Esophagus muscularis mucosa (tissue), 4 donors: Measurements from ENCODE around the gene EMD. TPM values are rescaled to one million over a fixed set of nuclear protein-coding genes. Genes with fewer than 3 reads are reported as not detected.

Experiments
- DNase-seq: peaks from one replicate; pipeline ENCODE4 v3.0.0-alpha.2; 2017; ENCODE audit errors: extremely low spot score
- H3K27ac ChIP-seq, 4 donors: fragments of 200-600 bp; sonication (generic); replicated peaks in 1 of 4; 1 replicate in 3 of 4; 2 replicates in 1 of 4; pipeline ENCODE4 v1.5.1; 2016 to 2019; ENCODE audit warnings: mild to moderate bottlenecking in 1 of 4
- H3K27me3 ChIP-seq, 4 donors: fragments of 200-600 bp; sonication (generic); one replicate each; pipeline versions ENCODE4 v1.5.1 to v1.6.0; 2016 to 2019
- H3K36me3 ChIP-seq, 4 donors: fragments of 200-600 bp; sonication (generic); one replicate each; pipeline ENCODE4 v1.5.1; 2016 to 2019
- H3K4me1 ChIP-seq, 4 donors: fragments of 200-600 bp; sonication (generic); one replicate each; pipeline ENCODE4 v1.5.1; 2016 to 2019
- H3K4me3 ChIP-seq, 4 donors: fragments of 200-600 bp; sonication (generic); 1 replicate in 2 of 4; 2 replicates in 2 of 4; pipeline ENCODE4 v1.5.1; 2016 to 2019; ENCODE audit warnings: mild to moderate bottlenecking in 4 of 4, moderate library complexity in 1 of 4
- H3K9me3 ChIP-seq, 4 donors: fragments of 200-600 bp; sonication (generic); 1 replicate in 3 of 4; 2 replicates in 1 of 4; pipeline ENCODE4 v1.5.1; 2016 to 2019
- CTCF ChIP-seq, 3 experiments: fragments of 200-600 bp in 2 of 3; fragments of 450-650 bp in 1 of 3; sonication (generic) in 2 of 3; IDR thresholded peaks; one replicate each; pipeline ENCODE4 v1.5.1; 2017 to 2019; ENCODE audit warnings: antibody characterized with exemption in 3 of 3, mild to moderate bottlenecking in 2 of 3, moderate library complexity in 1 of 3
- EP300 ChIP-seq: sonication (generic); formaldehyde crosslinking; IDR thresholded peaks from one replicate; pipeline ENCODE4 v1.6.1; 2017; ENCODE audit warnings: antibody characterized with exemption
- POLR2A ChIP-seq: fragments of 450-650 bp; IDR thresholded peaks from one replicate; pipeline ENCODE4 v1.6.1; 2017; ENCODE audit warnings: antibody characterized with exemption, moderate library complexity, mild to moderate bottlenecking, low read depth
- POLR2AphosphoS5 ChIP-seq, 2 donors: sonication (generic); formaldehyde crosslinking; IDR thresholded peaks; one replicate each; pipeline ENCODE4 v1.6.1; 2017; ENCODE audit warnings: antibody characterized with exemption in 2 of 2
- WGBS: methylation state at CpG from one replicate; pipeline ENCODE4 v1.1.5; 2018; 5-methylcytosine and 5-hydroxymethylcytosine counted together
- intact Hi-C: fragments of 100-400 bp; cut with DNase I; formaldehyde crosslinking; loops from one replicate; pipeline ENCODE4 v1.15.1; 2023
- total RNA-seq, 4 donors: library from RNA; depleted of rRNA; stranded (reverse); fragments of >200 nt; gene quantifications; one replicate each; pipeline versions ENCODE4 v1.1.0 to v1.2.1, GENCODE V29; 2016

Gene EMD
- total RNA-seq, 4 donors from 2014 or later: 37.0 to 64.7 (median 57.7) TPM

- no peak for DNase-seq
- H3K9me3 ChIP-seq: no peaks in the 10 kb centered on the region
- intact Hi-C loops: no loop called here
- H3K4me1 ChIP-seq: peaks cover 3 to 75% (median 51%) of the 10 kb centered on the region in 4 donors
- H3K4me3 ChIP-seq: no peak overlapping the region
- peaks cover 60 to 98% (median 97%) of the 10 kb centered on the region in 4 donors for H3K36me3 ChIP-seq
- 65% methylated on average over 6 of the region's 6 CpGs for WGBS
- H3K27me3 ChIP-seq: no peaks in the 10 kb centered on the region
- H3K27ac ChIP-seq: peak overlapping the region; percentile 71 to 97 (median 96)
- peak; percentile 5 to 78 for TF ChIP-seq POLR2AphosphoS5 (IDR thresholded peaks at IDR 0.05)
- TF ChIP-seq POLR2A: no peak
- TF ChIP-seq CTCF (IDR thresholded peaks at IDR 0.05): no peak
- TF ChIP-seq EP300: no peak
These were observed 20.3 kb upstream of the EMD start for GRCh38 chrX:154358829-154359228.

GRCh38 chrX:154359362-154360154 is 19.5 kb upstream of the EMD start:
- Histone ChIP-seq H3K9me3 (no peaks in the 10 kb centered on the region), H3K27me3 (no peaks in the 10 kb centered on the region), H3K27ac (peak overlapping the region; percentile 71 to 97 (median 96)), H3K36me3 (peaks cover 65 to 98% (median 97%) of the 10 kb centered on the region in 4 donors), H3K4me3 (no peak overlapping the region), H3K4me1 (peaks cover 3 to 80% (median 58%) of the 10 kb centered on the region in 4 donors)
- no peak for DNase-seq
- 81% methylated on average over 20 of the region's 41 CpGs for WGBS
- intact Hi-C loops: no loop called here
- TF ChIP-seq EP300 (no peak), POLR2A (no peak), CTCF (IDR thresholded peaks at IDR 0.05) (no peak), POLR2AphosphoS5 (IDR thresholded peaks at IDR 0.05) (no peak)

GRCh38 chrX:154360155-154360713 is 18.9 kb upstream of the EMD start:
- intact Hi-C loops: no loop called here
- no peak for DNase-seq
- no peak for TF ChIP-seq CTCF (IDR thresholded peaks at IDR 0.05)
- peak; percentile 3 to 68 for TF ChIP-seq POLR2AphosphoS5 (IDR thresholded peaks at IDR 0.05)
- H3K9me3 ChIP-seq: no peaks in the 10 kb centered on the region
- H3K4me3 ChIP-seq: no peak overlapping the region
- peaks cover 63 to 98% (median 97%) of the 10 kb centered on the region in 4 donors for H3K36me3 ChIP-seq
- WGBS: 81% methylated on average over 30 of the region's 34 CpGs
- H3K4me1 ChIP-seq: peaks cover 3 to 85% (median 65%) of the 10 kb centered on the region in 4 donors
- no peaks in the 10 kb centered on the region for H3K27me3 ChIP-seq
- peak overlapping the region; percentile 71 to 97 (median 96) for H3K27ac ChIP-seq

- peak; percentile 32 to 86 for TF ChIP-seq POLR2AphosphoS5 (IDR thresholded peaks at IDR 0.05)
- no peak for TF ChIP-seq CTCF (IDR thresholded peaks at IDR 0.05)
- Histone ChIP-seq H3K9me3 (no peaks in the 10 kb centered on the region), H3K4me1 (peaks cover 17 to 88% (median 73%) of the 10 kb centered on the region in 4 donors), H3K27me3 (no peaks in the 10 kb centered on the region), H3K4me3 (no peak overlapping the region), H3K27ac (peak overlapping the region; percentile 72 to 97 (median 96)), H3K36me3 (peaks cover 61 to 98% (median 97%) of the 10 kb centered on the region in 4 donors)
- no peak for DNase-seq
- 94% methylated on average over 18 of the region's 30 CpGs for WGBS
- intact Hi-C loops: no loop called here
These were observed 16.9 kb upstream of the EMD start for GRCh38 chrX:154362085-154362742.
